SK-N-SH (cell line): ENCODE data around the gene PAPOLA. TPM values are rescaled to one million over a fixed set of nuclear protein-coding genes. Genes with fewer than 3 reads are reported as not detected.

ENCODE experiments used
- CTCF ChIA-PET: fragments of 300-600, 350-600 bp; formaldehyde crosslinking; extraction: SDS; loops from one replicate; lab custom pipeline; 2021; lab: Yijun Ruan, JAX
- POLR2A ChIA-PET: fragments of 350-600 bp; sonication (Branson Sonifier 250); formaldehyde crosslinking; extraction: SDS; loops from one replicate; lab custom pipeline; 2020; ENCODE audit warnings: antibody characterized with exemption, inconsistent platforms; lab: Yijun Ruan, JAX
- DNase-seq: peaks from one replicate; pipeline ENCODE4 v3.0.0; 2012
- H2AFZ ChIP-seq: fragments of 200-600 bp; sonication (generic); 2 replicates; pipeline ENCODE4 v1.8.1; 2016; ENCODE audit warnings: antibody characterized with exemption, mild to moderate bottlenecking, low read depth
- H3F3A ChIP-seq: fragments of 200-600 bp; sonication (generic); replicated peaks from 2 replicates; pipeline ENCODE3; 2016; ENCODE audit warnings: antibody characterized with exemption, mild to moderate bottlenecking; ENCODE audit not compliant: insufficient read depth
- H3K27ac ChIP-seq, 2 experiments: fragments of 200-500 bp in 1 of 2; fragments of 200-600 bp in 1 of 2; sonication (Bioruptor generic) in 1 of 2; sonication (generic), shearing (Covaris generic) in 1 of 2; 2 replicates each; pipeline versions ENCODE4 v1.5.1 to v1.6.1; 2014 to 2016; ENCODE audit warnings: low read depth in 2 of 2, inconsistent platforms in 1 of 2, low read length in 1 of 2, mild to moderate bottlenecking in 1 of 2, mixed read lengths in 1 of 2
- H3K27me3 ChIP-seq: fragments of 200-600 bp; sonication (generic), shearing (Covaris generic); 2 replicates; pipeline ENCODE4 v1.6.1; 2016; ENCODE audit warnings: mixed run types; ENCODE audit not compliant: insufficient read depth
- H3K36me3 ChIP-seq, 2 experiments: fragments of 200-500 bp in 1 of 2; fragments of 200-600 bp in 1 of 2; sonication (Bioruptor generic) in 1 of 2; sonication (generic) in 1 of 2; replicated peaks in 1 of 2; 2 replicates each; pipeline versions ENCODE3 to v1.5.1; 2014 to 2016; ENCODE audit warnings: low read length in 1 of 2, mild to moderate bottlenecking in 1 of 2; ENCODE audit not compliant: insufficient read depth in 2 of 2, control insufficient read depth in 1 of 2
- H3K4me1 ChIP-seq, 2 experiments: fragments of 200-500 bp in 1 of 2; fragments of 200-600 bp in 1 of 2; sonication (Bioruptor generic) in 1 of 2; sonication (generic), shearing (Covaris generic) in 1 of 2; 2 replicates each; pipeline versions ENCODE4 v1.5.1 to v1.6.1; 2014 to 2016; ENCODE audit warnings: low read depth in 1 of 2, low read length in 1 of 2, mixed run types in 1 of 2; ENCODE audit not compliant: insufficient read depth in 2 of 2, control insufficient read depth in 1 of 2
- H3K4me2 ChIP-seq: fragments of 200-600 bp; sonication (generic), shearing (Covaris generic); 2 replicates; pipeline ENCODE4 v1.6.1; 2017; ENCODE audit warnings: mixed run types
- H3K4me3 ChIP-seq, 2 experiments: fragments of 200-500 bp in 1 of 2; fragments of 200-600 bp in 1 of 2; sonication (Bioruptor generic) in 1 of 2; sonication (generic), shearing (Covaris generic) in 1 of 2; 2 replicates each; pipeline versions ENCODE4 v1.5.1 to v1.8.1; 2014 to 2016; ENCODE audit warnings: low read depth in 2 of 2, inconsistent platforms in 1 of 2, low read length in 1 of 2, mild to moderate bottlenecking in 1 of 2, mixed read lengths in 1 of 2, moderate library complexity in 1 of 2
- H3K79me2 ChIP-seq: fragments of 200-600 bp; sonication (generic); 2 replicates; pipeline ENCODE4 v1.8.1; 2017; ENCODE audit warnings: mild to moderate bottlenecking; ENCODE audit not compliant: insufficient read depth
- H3K9ac ChIP-seq: fragments of 200-600 bp; sonication (generic); 2 replicates; pipeline ENCODE4 v1.6.1; 2017; ENCODE audit warnings: mixed run types
- H3K9me2 ChIP-seq: fragments of 200-600 bp; sonication (generic); 2 replicates; pipeline ENCODE4 v1.6.1; 2017; ENCODE audit warnings: mixed run types
- H3K9me3 ChIP-seq: fragments of 200-600 bp; sonication (generic); 2 replicates; pipeline ENCODE4 v1.6.1; 2017; ENCODE audit warnings: mixed run types, mild to moderate bottlenecking, moderate library complexity
- H4K20me1 ChIP-seq: fragments of 200-600 bp; sonication (generic); 2 replicates; pipeline ENCODE4 v1.6.1; 2017; ENCODE audit warnings: mild to moderate bottlenecking, mixed run types; ENCODE audit not compliant: insufficient read depth
- EZH2phosphoT487 ChIP-seq: fragments of 200-600 bp; sonication (generic); IDR thresholded peaks from 2 replicates; pipeline ENCODE4 v1.6.1; 2017; ENCODE audit warnings: low read depth, mixed run types, mild to moderate bottlenecking, antibody characterized with exemption, moderate library complexity, borderline replicate concordance
- FOSL2 ChIP-seq: IDR thresholded peaks from 2 replicates; pipeline ENCODE4 v1.4.0; 2012; ENCODE audit warnings: low read depth, mild to moderate bottlenecking, moderate library complexity, borderline replicate concordance
- FOXJ3 ChIP-seq: sonication (generic); formaldehyde crosslinking; IDR thresholded peaks from 2 replicates; pipeline ENCODE4 v1.5.1; 2020; ENCODE audit warnings: mild to moderate bottlenecking, missing genetic modification reagents
- FOXM1 ChIP-seq: IDR thresholded peaks from 2 replicates; pipeline ENCODE4 v1.4.0; 2012; ENCODE audit warnings: low read depth, mild to moderate bottlenecking
- GABPA ChIP-seq: IDR thresholded peaks from 2 replicates; pipeline ENCODE4 v1.4.0; 2012; ENCODE audit warnings: low read depth, mild to moderate bottlenecking
- POLR2AphosphoS5 ChIP-seq: IDR thresholded peaks from 2 replicates; pipeline ENCODE4 v1.6.1; 2012; ENCODE audit warnings: low read depth, low read length
- RXRA ChIP-seq: IDR thresholded peaks from 2 replicates; pipeline ENCODE4 v1.4.0; 2012; ENCODE audit warnings: low read depth, mild to moderate bottlenecking, borderline replicate concordance
- TAF1 ChIP-seq: IDR thresholded peaks from 2 replicates; pipeline ENCODE4 v1.6.1; 2012; ENCODE audit warnings: low read depth, mild to moderate bottlenecking, low read length, moderate library complexity, borderline replicate concordance
- TEAD4 ChIP-seq: IDR thresholded peaks from 2 replicates; pipeline ENCODE4 v1.4.0; 2012; ENCODE audit warnings: mild to moderate bottlenecking, borderline replicate concordance; ENCODE audit not compliant: insufficient read depth
- YY1 ChIP-seq: IDR thresholded peaks from 2 replicates; pipeline ENCODE4 v1.4.0; 2012; ENCODE audit warnings: low read depth, mild to moderate bottlenecking
- WGBS: methylation state at CpG from one replicate; pipeline ENCODE4 v1.1.6; 2017; ENCODE audit warnings: low lambda C conversion rate; 5-methylcytosine and 5-hydroxymethylcytosine counted together
- polyA plus RNA-seq, 3 experiments: library from polyadenylated mRNA; depleted of rRNA; stranded (reverse); fragments of >200 nt; gene quantifications; 2 replicates each; pipeline ENCODE4 v1.2.3, GENCODE V29; 2012
- TF ChIP-seq, protein P1 (sequence below): fragments of 150-350 bp; IDR thresholded peaks from 2 replicates; pipeline ENCODE4 v1.6.1; 2016; ENCODE audit warnings: mild to moderate bottlenecking, low read depth, low read length
- TF ChIP-seq, protein P2 (sequence below): fragments of 150-350 bp; IDR thresholded peaks from 2 replicates; pipeline ENCODE4 v1.6.1; 2017; ENCODE audit warnings: antibody characterized with exemption, low read length, low read depth, borderline replicate concordance
- TF ChIP-seq, protein P3 (sequence below): IDR thresholded peaks from 2 replicates; pipeline ENCODE4 v1.4.0; 2012; ENCODE audit warnings: low read depth
- TF ChIP-seq, protein P4 (sequence below): IDR thresholded peaks from 2 replicates; pipeline ENCODE4 v1.4.0; 2012; ENCODE audit warnings: low read depth, borderline replicate concordance
- TF ChIP-seq, protein P5 (sequence below): IDR thresholded peaks from 2 replicates; pipeline ENCODE4 v1.4.0; 2012; ENCODE audit warnings: low read depth, borderline replicate concordance

PAPOLA gene
- polyA plus RNA-seq, 1 of the 3 experiments (the other 2 are of a cell fraction), result 53.7 TPM

DNA sequence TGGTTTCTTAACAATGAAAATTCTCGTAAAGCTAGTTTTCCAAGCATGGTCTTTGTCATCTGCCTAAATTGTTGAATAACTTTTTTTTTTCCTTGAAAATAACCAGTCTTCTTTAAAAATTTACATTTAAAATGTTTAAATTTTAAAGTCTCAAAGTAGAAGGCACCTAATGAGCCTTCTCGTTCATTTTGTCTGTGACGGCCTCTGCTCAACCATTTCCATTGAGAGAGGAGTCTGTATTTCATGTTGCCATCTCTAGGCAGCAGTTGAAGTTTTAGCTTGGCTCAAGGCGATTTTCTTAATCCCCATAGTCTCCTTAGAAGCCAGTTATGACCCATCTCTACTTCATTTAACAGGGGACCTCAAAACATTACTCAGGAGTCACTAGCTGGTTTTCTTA is 69.1 kb downstream of the PAPOLA start:
- H3K9ac ChIP-seq, result no peak overlapping the region
- no peak for TF ChIP-seq FOSL2
- TF ChIP-seq EZH2phosphoT487, result no peak
- TF ChIP-seq, protein P1, sequence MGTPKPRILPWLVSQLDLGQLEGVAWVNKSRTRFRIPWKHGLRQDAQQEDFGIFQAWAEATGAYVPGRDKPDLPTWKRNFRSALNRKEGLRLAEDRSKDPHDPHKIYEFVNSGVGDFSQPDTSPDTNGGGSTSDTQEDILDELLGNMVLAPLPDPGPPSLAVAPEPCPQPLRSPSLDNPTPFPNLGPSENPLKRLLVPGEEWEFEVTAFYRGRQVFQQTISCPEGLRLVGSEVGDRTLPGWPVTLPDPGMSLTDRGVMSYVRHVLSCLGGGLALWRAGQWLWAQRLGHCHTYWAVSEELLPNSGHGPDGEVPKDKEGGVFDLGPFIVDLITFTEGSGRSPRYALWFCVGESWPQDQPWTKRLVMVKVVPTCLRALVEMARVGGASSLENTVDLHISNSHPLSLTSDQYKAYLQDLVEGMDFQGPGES, result no peak
- no peak for TF ChIP-seq RXRA
- TF ChIP-seq GABPA, result no peak
- TF ChIP-seq, protein P2, sequence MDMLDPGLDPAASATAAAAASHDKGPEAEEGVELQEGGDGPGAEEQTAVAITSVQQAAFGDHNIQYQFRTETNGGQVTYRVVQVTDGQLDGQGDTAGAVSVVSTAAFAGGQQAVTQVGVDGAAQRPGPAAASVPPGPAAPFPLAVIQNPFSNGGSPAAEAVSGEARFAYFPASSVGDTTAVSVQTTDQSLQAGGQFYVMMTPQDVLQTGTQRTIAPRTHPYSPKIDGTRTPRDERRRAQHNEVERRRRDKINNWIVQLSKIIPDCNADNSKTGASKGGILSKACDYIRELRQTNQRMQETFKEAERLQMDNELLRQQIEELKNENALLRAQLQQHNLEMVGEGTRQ, result no peak
- TF ChIP-seq FOXJ3 (CRISPR knock-in tag), result no peak
- no peak for TF ChIP-seq YY1
- no peak for TF ChIP-seq TAF1
- TF ChIP-seq TEAD4, result no peak
- no peak for TF ChIP-seq POLR2AphosphoS5
- TF ChIP-seq, all 33 proteins: peak for 0
- 97% methylated on average over 4 of the region's 4 CpGs for WGBS
- CTCF ChIA-PET, result interaction anchor here (1.0 to 2.4 kb wide), 6 partner anchors 9 to 471 kb away, joined by 3 to 13 read pairs (median 5); no protein-coding TSS in a partner anchor
- Histone ChIP-seq H3K4me3 (no peak overlapping the region), H4K20me1 (no peaks in the 10 kb centered on the region), H3F3A (peaks cover 9% of the 10 kb centered on the region), H3K4me1 (peaks cover 15 to 16% of the 10 kb centered on the region in 2 experiments; a peak in 3 of 4 replicates), H3K27me3 (no peaks in the 10 kb centered on the region), H3K79me2 (no peaks in the 10 kb centered on the region), H3K27ac (no peak overlapping the region), H3K9me2 (no peaks in the 10 kb centered on the region), H3K9me3 (no peaks in the 10 kb centered on the region), H3K36me3 (peaks cover 32 to 53% of the 10 kb centered on the region in 2 experiments), H3K4me2 (no peak overlapping the region), H2AFZ (no peak overlapping the region)
- no peak for DNase-seq
- POLR2A ChIA-PET, result no interaction called here

DNA sequence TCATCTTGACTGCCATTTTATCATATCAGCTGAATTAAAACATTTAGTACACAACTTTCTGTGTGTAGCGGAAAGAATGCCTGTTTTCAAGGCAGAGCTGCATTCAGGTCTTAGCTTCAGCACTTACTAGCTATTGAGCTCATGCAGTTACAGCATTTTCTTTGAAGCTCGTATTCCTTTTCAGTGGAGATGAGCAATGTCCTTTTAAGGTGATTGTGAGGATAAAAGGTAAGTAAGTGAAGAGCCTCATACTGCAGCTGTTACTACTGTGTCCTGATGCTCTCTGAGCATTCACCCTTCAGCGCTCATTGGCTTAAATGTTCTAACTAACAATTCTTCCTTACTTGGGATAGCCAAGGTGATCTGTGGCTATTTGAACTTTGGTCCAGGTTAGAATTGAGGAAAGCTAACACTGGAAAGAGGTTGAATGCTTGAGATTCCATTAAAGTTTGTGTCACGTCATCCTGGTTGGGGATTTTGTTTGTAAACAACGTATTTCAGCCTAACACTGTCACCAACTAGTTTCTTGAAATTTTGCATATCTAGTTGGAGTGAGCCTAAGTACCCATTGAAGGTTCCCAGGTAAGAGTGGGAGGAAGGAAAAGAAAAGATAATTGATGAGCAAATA is 71.4 kb downstream of the PAPOLA start:
- H3K79me2 ChIP-seq, result no peaks in the 10 kb centered on the region
- no peak overlapping the region; the same call in 1 of the 2 replicates for H3K4me2 ChIP-seq
- no peaks in the 10 kb centered on the region for H3F3A ChIP-seq
- TF ChIP-seq FOXM1 (no peak), TEAD4 (no peak), YY1 (no peak)
- TF ChIP-seq, protein P3, sequence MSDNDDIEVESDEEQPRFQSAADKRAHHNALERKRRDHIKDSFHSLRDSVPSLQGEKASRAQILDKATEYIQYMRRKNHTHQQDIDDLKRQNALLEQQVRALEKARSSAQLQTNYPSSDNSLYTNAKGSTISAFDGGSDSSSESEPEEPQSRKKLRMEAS, result no peak
- TF ChIP-seq, protein P4, sequence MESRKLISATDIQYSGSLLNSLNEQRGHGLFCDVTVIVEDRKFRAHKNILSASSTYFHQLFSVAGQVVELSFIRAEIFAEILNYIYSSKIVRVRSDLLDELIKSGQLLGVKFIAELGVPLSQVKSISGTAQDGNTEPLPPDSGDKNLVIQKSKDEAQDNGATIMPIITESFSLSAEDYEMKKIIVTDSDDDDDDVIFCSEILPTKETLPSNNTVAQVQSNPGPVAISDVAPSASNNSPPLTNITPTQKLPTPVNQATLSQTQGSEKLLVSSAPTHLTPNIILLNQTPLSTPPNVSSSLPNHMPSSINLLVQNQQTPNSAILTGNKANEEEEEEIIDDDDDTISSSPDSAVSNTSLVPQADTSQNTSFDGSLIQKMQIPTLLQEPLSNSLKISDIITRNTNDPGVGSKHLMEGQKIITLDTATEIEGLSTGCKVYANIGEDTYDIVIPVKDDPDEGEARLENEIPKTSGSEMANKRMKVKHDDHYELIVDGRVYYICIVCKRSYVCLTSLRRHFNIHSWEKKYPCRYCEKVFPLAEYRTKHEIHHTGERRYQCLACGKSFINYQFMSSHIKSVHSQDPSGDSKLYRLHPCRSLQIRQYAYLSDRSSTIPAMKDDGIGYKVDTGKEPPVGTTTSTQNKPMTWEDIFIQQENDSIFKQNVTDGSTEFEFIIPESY, result no peak
- TF ChIP-seq, protein P5, sequence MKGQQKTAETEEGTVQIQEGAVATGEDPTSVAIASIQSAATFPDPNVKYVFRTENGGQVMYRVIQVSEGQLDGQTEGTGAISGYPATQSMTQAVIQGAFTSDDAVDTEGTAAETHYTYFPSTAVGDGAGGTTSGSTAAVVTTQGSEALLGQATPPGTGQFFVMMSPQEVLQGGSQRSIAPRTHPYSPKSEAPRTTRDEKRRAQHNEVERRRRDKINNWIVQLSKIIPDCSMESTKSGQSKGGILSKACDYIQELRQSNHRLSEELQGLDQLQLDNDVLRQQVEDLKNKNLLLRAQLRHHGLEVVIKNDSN, result no peak
- TF ChIP-seq, protein P1, result no peak
- WGBS, result 90% methylated on average over 5 of the region's 5 CpGs
- no peak overlapping the region for H3K4me3 ChIP-seq
- no peak overlapping the region; a peak in 2 of 4 replicates for H3K27ac ChIP-seq
- POLR2A ChIA-PET, result no interaction called here
- H2AFZ ChIP-seq, result no peak overlapping the region
- H3K27me3 ChIP-seq, result no peaks in the 10 kb centered on the region
- H3K36me3 ChIP-seq, result peaks cover 22 to 33% of the 10 kb centered on the region in 2 experiments
- no peak overlapping the region for H3K9ac ChIP-seq
- peaks cover 16 to 17% of the 10 kb centered on the region in 2 experiments; a peak in 3 of 4 replicates for H3K4me1 ChIP-seq
- H4K20me1 ChIP-seq, result no peaks in the 10 kb centered on the region
- CTCF ChIA-PET, result interaction anchor here (0.6 to 3.4 kb wide), 6 partner anchors 10 to 300 kb away, joined by 3 to 23 read pairs (median 4); no protein-coding TSS in a partner anchor
- no peak for DNase-seq
- no peaks in the 10 kb centered on the region for H3K9me3 ChIP-seq
- H3K9me2 ChIP-seq, result no peaks in the 10 kb centered on the region
